SK-N-DZ (cell line): Measurements from ENCODE around the gene SNAP29.
"Not testable (repeated sequence)": the region's sequence is repeated elsewhere in the genome, so short reads cannot be mapped to it uniquely, and the experiment has no call there.

ENCODE experiments used
- DNase-seq: peaks from one replicate; pipeline ENCODE4 v3.0.0-alpha.2; 2015; ENCODE audit warnings: low spot score

Gene SNAP29

GRCh38 chr22:20930435-20930834, 71.6 kb downstream of the SNAP29 start:
- not testable (repeated sequence) for DNase-seq

GRCh38 chr22:20931126-20931654, 72.4 kb downstream of the SNAP29 start:
- DNase-seq, result no peak

- no peak for DNase-seq
Measured at GRCh38 chr22:20933910-20934309, 75.1 kb downstream of the SNAP29 start.

- DNase-seq, result not testable (repeated sequence)
Measured at GRCh38 chr22:20935049-20935448, 76.2 kb downstream of the SNAP29 start.

- not testable (repeated sequence) for DNase-seq
Measured at GRCh38 chr22:20935780-20936539, 77.2 kb downstream of the SNAP29 start.

- DNase-seq, result no peak
Measured at GRCh38 chr22:20937031-20937793, 78.4 kb downstream of the SNAP29 start.

- DNase-seq, result no peak
Measured at GRCh38 chr22:20937794-20938671, 79.2 kb downstream of the SNAP29 start.

- not testable (repeated sequence) for DNase-seq
Measured at GRCh38 chr22:20939457-20940185, 80.8 kb downstream of the SNAP29 start.

- DNase-seq, result no peak
Measured at GRCh38 chr22:20940186-20940651, 81.4 kb downstream of the SNAP29 start.
